Tibial nerve (tissue), 4 donors: ENCODE results near the gene ATP2C2. TPM values are rescaled to one million over a fixed set of nuclear protein-coding genes. Genes with fewer than 3 reads are reported as not detected.

Experiments
- DNase-seq, 2 donors: peaks; one replicate each; pipeline ENCODE4 v3.0.0-alpha.2; 2019; ENCODE audit warnings: low spot score in 2 of 2
- H3K27ac ChIP-seq, 4 donors: fragments of 200-600 bp; sonication (generic) in 3 of 4; one replicate each; pipeline ENCODE4 v1.5.1; 2017 to 2019; ENCODE audit warnings: mild to moderate bottlenecking in 1 of 4
- H3K27me3 ChIP-seq, 2 donors: fragments of 200-600 bp; sonication (generic) in 1 of 2; one replicate each; pipeline versions ENCODE4 v1.5.1 to v1.6.0; 2017 to 2019
- H3K36me3 ChIP-seq, 3 donors: fragments of 200-600 bp; sonication (generic); one replicate each; pipeline ENCODE4 v1.5.1; 2018 to 2019
- H3K4me1 ChIP-seq, 4 donors: fragments of 200-600 bp; sonication (generic) in 3 of 4; one replicate each; pipeline ENCODE4 v1.5.1; 2017 to 2019
- H3K4me3 ChIP-seq, 4 donors: fragments of 200-600 bp; sonication (generic) in 3 of 4; one replicate each; pipeline ENCODE4 v1.5.1; 2017 to 2019; ENCODE audit warnings: mild to moderate bottlenecking in 1 of 4, moderate library complexity in 1 of 4
- H3K9me3 ChIP-seq, 4 donors: fragments of 200-600 bp; sonication (generic) in 3 of 4; one replicate each; pipeline ENCODE4 v1.5.1; 2017 to 2019
- CTCF ChIP-seq, 5 experiments: fragments of 200-600 bp in 3 of 5; fragments of 450-650 bp in 2 of 5; sonication (generic) in 3 of 5; IDR thresholded peaks; one replicate each; pipeline ENCODE4 v1.5.1; 2016 to 2019; ENCODE audit warnings: antibody characterized with exemption in 5 of 5, mild to moderate bottlenecking in 3 of 5, moderate library complexity in 2 of 5
- EP300 ChIP-seq, 2 donors: sonication (generic); formaldehyde crosslinking; IDR thresholded peaks; one replicate each; pipeline ENCODE4 v1.6.1; 2017; ENCODE audit warnings: antibody characterized with exemption in 2 of 2, mild to moderate bottlenecking in 1 of 2
- POLR2A ChIP-seq, 2 donors: fragments of 450-650 bp; IDR thresholded peaks; one replicate each; pipeline ENCODE4 v1.6.1; 2017; ENCODE audit warnings: antibody characterized with exemption in 2 of 2, mild to moderate bottlenecking in 2 of 2, moderate library complexity in 2 of 2
- WGBS, 2 donors: methylation state at CpG; one replicate each; pipeline ENCODE4 v1.1.5; 2018; 5-methylcytosine and 5-hydroxymethylcytosine counted together
- total RNA-seq, 4 donors: library from RNA; depleted of rRNA; stranded (reverse); fragments of >200 nt; gene quantifications; one replicate each; pipeline ENCODE4 v1.1.0, GENCODE V29; 2016

Gene ATP2C2
- total RNA-seq, 4 donors from 2014 or later: not detected

GRCh38 chr16:84508502-84508901 is 140.2 kb downstream of the ATP2C2 start:
- Histone ChIP-seq H3K27me3 (no peaks in the 10 kb centered on the region), H3K9me3 (no peaks in the 10 kb centered on the region), H3K4me1 (peaks cover 0 to 33% (median 12%) of the 10 kb centered on the region in 4 donors), H3K4me3 (no peak overlapping the region), H3K36me3 (no peaks in the 10 kb centered on the region), H3K27ac (no peak overlapping the region)
- TF ChIP-seq EP300 (IDR thresholded peaks at IDR 0.05): no peak
- TF ChIP-seq POLR2A (IDR thresholded peaks at IDR 0.05): no peak
- no peak for TF ChIP-seq CTCF (IDR thresholded peaks at IDR 0.05)
- WGBS, 2 donors: 79 to 82% methylated on average over 8 of the region's 8 CpGs
- DNase-seq: no peak

- H3K36me3 ChIP-seq: no peaks in the 10 kb centered on the region
- no peaks in the 10 kb centered on the region for H3K9me3 ChIP-seq
- H3K27ac ChIP-seq: no peak overlapping the region
- peaks cover 0 to 26% (median 8%) of the 10 kb centered on the region in 4 donors for H3K4me1 ChIP-seq
- WGBS, 2 donors: 75 to 78% methylated on average over 16 to 18 of the region's 20 CpGs
- H3K27me3 ChIP-seq: no peaks in the 10 kb centered on the region
- DNase-seq: no peak
- no peak for TF ChIP-seq POLR2A (IDR thresholded peaks at IDR 0.05)
- no peak overlapping the region for H3K4me3 ChIP-seq
Observed at GRCh38 chr16:84509032-84509950, 141.0 kb downstream of the ATP2C2 start.

- H3K4me3 ChIP-seq: no peak overlapping the region
Observed at GRCh38 chr16:84511180-84511800, 143.0 kb downstream of the ATP2C2 start.

GRCh38 chr16:84511831-84512230 is 143.5 kb downstream of the ATP2C2 start:
- Histone ChIP-seq H3K27ac (no peak overlapping the region), H3K27me3 (no peaks in the 10 kb centered on the region), H3K36me3 (no peaks in the 10 kb centered on the region), H3K4me1 (peaks cover 0 to 6% (median 0%) of the 10 kb centered on the region in 4 donors), H3K4me3 (no peak overlapping the region), H3K9me3 (no peaks in the 10 kb centered on the region)
- 72% methylated on average over 13 of the region's 13 CpGs for WGBS, 2 donors
- TF ChIP-seq EP300 (IDR thresholded peaks at IDR 0.05): no peak
- TF ChIP-seq POLR2A (IDR thresholded peaks at IDR 0.05): no peak
- TF ChIP-seq CTCF (IDR thresholded peaks at IDR 0.05): no peak
- no peak for DNase-seq

More at GRCh38 chr16:84511180-84511800, 143.0 kb downstream of the ATP2C2 start:
- peak; percentile 71 to 90 for DNase-seq
- H3K27me3 ChIP-seq: no peaks in the 10 kb centered on the region
- peak in 1 of 2 donors; percentile 64 for TF ChIP-seq EP300 (IDR thresholded peaks at IDR 0.05)
- TF ChIP-seq CTCF (IDR thresholded peaks at IDR 0.05): peak; percentile 91 to 97 (median 96)
- no peak for TF ChIP-seq POLR2A (IDR thresholded peaks at IDR 0.05)
- peaks cover 0 to 11% (median 0%) of the 10 kb centered on the region in 4 donors for H3K4me1 ChIP-seq
- H3K9me3 ChIP-seq: no peaks in the 10 kb centered on the region
- H3K27ac ChIP-seq: no peak overlapping the region
- no peaks in the 10 kb centered on the region for H3K36me3 ChIP-seq
- 10 to 11% methylated on average over 21 of the region's 21 CpGs for WGBS, 2 donors

GRCh38 chr16:84513123-84513522 is 144.8 kb downstream of the ATP2C2 start:
- H3K4me3 ChIP-seq: no peak overlapping the region
- 86 to 87% methylated on average over 10 of the region's 10 CpGs for WGBS, 2 donors
- peaks cover 0 to 6% (median 0%) of the 10 kb centered on the region in 4 donors for H3K4me1 ChIP-seq
- H3K27me3 ChIP-seq: no peaks in the 10 kb centered on the region
- TF ChIP-seq POLR2A (IDR thresholded peaks at IDR 0.05) (no peak), CTCF (IDR thresholded peaks at IDR 0.05) (no peak), EP300 (IDR thresholded peaks at IDR 0.05) (no peak)
- no peaks in the 10 kb centered on the region for H3K36me3 ChIP-seq
- H3K9me3 ChIP-seq: no peaks in the 10 kb centered on the region
- H3K27ac ChIP-seq: no peak overlapping the region
- DNase-seq: no peak
